Natural killer cell (primary cell): ENCODE measurements around the gene GOLGA8G. TPM values are rescaled to one million over a fixed set of nuclear protein-coding genes. Genes with fewer than 3 reads are reported as not detected.
"Not testable (repeated sequence)": the region's sequence is repeated elsewhere in the genome, so short reads cannot be mapped to it uniquely, and the experiment has no call there.

Experiments
- ATAC-seq, 3 donors: fragments of 150-1000 bp in 2 of 3; fragments of 200-7000 bp in 1 of 3; cut with Tn5 transposase; 1 replicate in 1 of 3; 2 replicates in 2 of 3; pipeline ENCODE4 v1.10.0; 2021; ENCODE audit warnings: mild to moderate bottlenecking in 2 of 3, moderate library complexity in 2 of 3
- DNase-seq, 2 donors: peaks; one replicate each; pipeline versions ENCODE4 v3.0.0 to v3.0.0-alpha.2; 2013 to 2021; ENCODE audit warnings: mixed read lengths in 1 of 2
- H3K27ac ChIP-seq: one replicate; pipeline ENCODE4 v1.5.1; 2013; ENCODE audit warnings: mild to moderate bottlenecking, low read length
- H3K27me3 ChIP-seq: one replicate; pipeline ENCODE4 v1.6.1; 2013; ENCODE audit warnings: low read length; ENCODE audit not compliant: control insufficient read depth, insufficient read depth
- H3K36me3 ChIP-seq: one replicate; pipeline ENCODE4 v1.6.1; 2013; ENCODE audit warnings: low read length; ENCODE audit not compliant: control insufficient read depth, insufficient read depth
- H3K4me1 ChIP-seq: one replicate; pipeline ENCODE4 v1.6.1; 2013; ENCODE audit warnings: low read length; ENCODE audit not compliant: control insufficient read depth, insufficient read depth
- H3K4me3 ChIP-seq: one replicate; pipeline ENCODE4 v1.5.1; 2013; ENCODE audit warnings: low read length
- H3K9me3 ChIP-seq: one replicate; pipeline ENCODE4 v1.6.1; 2013; ENCODE audit warnings: low read length; ENCODE audit not compliant: control insufficient read depth, insufficient read depth
- H3K27ac Mint-ChIP-seq, 2 donors: one replicate each; pipeline ENCODE4 v1.8.0; 2022; ENCODE audit warnings: mild to moderate bottlenecking in 2 of 2, mixed read lengths in 2 of 2, moderate library complexity in 1 of 2
- H3K27me3 Mint-ChIP-seq, 2 donors: one replicate each; pipeline ENCODE4 v1.8.0; 2022; ENCODE audit warnings: low read depth in 2 of 2, mixed read lengths in 2 of 2
- H3K36me3 Mint-ChIP-seq: one replicate; pipeline ENCODE4 v1.8.0; 2022; ENCODE audit warnings: mixed read lengths
- H3K4me1 Mint-ChIP-seq, 2 donors: one replicate each; pipeline ENCODE4 v1.8.0; 2022; ENCODE audit warnings: mixed read lengths in 2 of 2
- H3K4me3 Mint-ChIP-seq: one replicate; pipeline ENCODE4 v1.8.0; 2022; ENCODE audit warnings: mild to moderate bottlenecking, moderate library complexity, mixed read lengths
- H3K9me3 Mint-ChIP-seq, 2 donors: one replicate each; pipeline ENCODE4 v1.8.0; 2022; ENCODE audit warnings: mixed read lengths in 2 of 2
- WGBS: methylation state at CpG from one replicate; pipeline ENCODE4 v1.1.7; 2013; ENCODE audit warnings: missing lambda C conversion rate; ENCODE audit not compliant: insufficient coverage; 5-methylcytosine and 5-hydroxymethylcytosine counted together
- intact Hi-C: fragments of 100-400 bp; cut with micrococcal nuclease; formaldehyde crosslinking; loops from one replicate; pipeline ENCODE4 v1.14.2; 2022
- total RNA-seq, 4 donors: library from RNA; stranded (reverse); fragments of 120-200 nt in 1 of 4; gene quantifications; one replicate each; pipeline versions ENCODE4 v1.2.3 to v1.2.4, GENCODE V29; 2013 to 2022

The GOLGA8G gene, protein sequence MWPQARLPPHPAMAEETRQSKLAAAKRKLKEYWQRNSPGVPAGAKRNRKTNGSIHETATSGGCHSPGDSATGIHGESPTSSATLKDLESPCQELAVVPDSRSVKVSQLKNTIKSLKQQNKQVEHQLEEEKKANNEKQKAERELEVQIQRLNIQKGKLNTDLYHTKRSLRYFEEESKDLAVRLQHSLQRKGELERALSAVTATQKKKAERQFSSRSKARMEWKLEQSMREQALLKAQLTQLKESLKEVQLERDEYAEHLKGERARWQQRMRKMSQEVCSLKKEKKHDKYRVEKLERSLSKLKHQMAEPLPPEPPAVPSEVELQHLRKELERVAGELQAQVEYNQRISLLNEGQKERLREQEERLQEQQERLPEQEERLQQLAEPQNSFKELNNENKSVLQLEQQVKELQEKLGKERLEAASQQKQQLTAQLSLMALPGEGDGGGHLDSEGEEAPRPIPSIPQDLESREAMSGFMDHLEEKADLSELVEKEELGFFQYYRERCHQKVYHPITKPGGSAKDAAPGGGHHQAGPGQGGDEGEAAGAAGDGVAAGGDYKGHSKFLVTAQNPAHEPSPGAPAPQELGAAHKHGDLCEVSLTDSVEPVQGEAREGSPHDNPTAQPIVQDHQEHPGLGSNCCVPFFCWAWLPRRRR
- under 1 TPM in 2 of 3 donors, not detected in 1; 0.09 to 0.11 TPM for total RNA-seq
- not detected for total RNA-seq (2013)

DNA sequence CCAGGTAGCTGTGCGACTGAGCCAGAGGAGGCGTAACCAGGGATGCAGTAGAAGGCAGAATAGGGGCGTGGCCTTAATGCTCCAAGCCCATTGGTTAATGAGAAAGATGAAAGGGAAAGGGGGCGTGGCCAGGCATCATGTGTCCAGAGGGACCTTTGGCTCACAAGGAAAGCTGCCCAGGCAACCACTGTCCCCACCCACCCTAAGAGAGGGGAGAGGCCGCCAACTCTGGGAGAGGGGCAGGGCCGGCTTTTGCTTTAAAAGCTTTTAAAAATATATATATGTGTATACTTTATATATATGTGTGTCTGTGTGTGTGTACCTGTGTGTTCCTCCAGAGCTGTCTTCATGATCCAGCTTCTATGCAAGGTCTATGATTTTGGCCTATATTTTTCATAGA is at the start of gene GOLGA8G:
TSS of gene GOLGA8G (minus strand) at position 18 of the 400 bp plus-strand sequence. CDS start 62 bp downstream, outside the sequence.
- H3K9me3 ChIP-seq, H3K4me3 ChIP-seq, H3K36me3 ChIP-seq, H3K4me3 Mint-ChIP-seq, H3K27me3 ChIP-seq, intact Hi-C loops, H3K36me3 Mint-ChIP-seq, H3K4me1 ChIP-seq, H3K4me1 Mint-ChIP-seq, H3K27ac Mint-ChIP-seq, H3K9me3 Mint-ChIP-seq, ATAC-seq, H3K27me3 Mint-ChIP-seq, H3K27ac ChIP-seq: not testable (repeated sequence)
- DNase-seq = peak in 1 of 2 donors; percentile 0
- WGBS = no CpG with 5 or more reads among the region's 6 CpGs

DNA sequence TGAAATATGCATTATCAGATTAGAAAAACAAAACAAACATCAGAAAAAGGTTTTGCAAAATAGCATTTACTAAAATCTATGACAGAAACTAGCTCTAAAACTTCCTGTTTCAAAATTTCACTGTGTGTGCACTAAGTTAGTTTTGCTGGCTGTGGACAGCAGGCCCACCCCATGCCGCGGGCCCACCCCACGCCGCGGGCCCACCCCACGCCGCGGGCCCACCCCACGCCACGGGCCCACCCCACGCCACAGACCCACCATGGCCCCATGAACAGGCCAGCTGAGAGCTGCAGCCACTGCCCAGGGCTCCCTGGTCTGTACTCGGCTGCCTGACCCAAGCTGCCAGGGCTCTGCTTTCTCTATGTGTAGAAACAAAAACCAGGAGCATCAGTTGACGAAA is 40.6 kb upstream of the GOLGA8G start:
- DNase-seq, H3K27ac Mint-ChIP-seq, H3K9me3 Mint-ChIP-seq, H3K36me3 Mint-ChIP-seq, H3K4me3 ChIP-seq, H3K4me1 Mint-ChIP-seq, H3K9me3 ChIP-seq, intact Hi-C loops, H3K4me3 Mint-ChIP-seq, H3K36me3 ChIP-seq, ATAC-seq, H3K4me1 ChIP-seq, H3K27ac ChIP-seq, H3K27me3 Mint-ChIP-seq, H3K27me3 ChIP-seq: not testable (repeated sequence)
- no CpG with 5 or more reads among the region's 13 CpGs for WGBS

DNA sequence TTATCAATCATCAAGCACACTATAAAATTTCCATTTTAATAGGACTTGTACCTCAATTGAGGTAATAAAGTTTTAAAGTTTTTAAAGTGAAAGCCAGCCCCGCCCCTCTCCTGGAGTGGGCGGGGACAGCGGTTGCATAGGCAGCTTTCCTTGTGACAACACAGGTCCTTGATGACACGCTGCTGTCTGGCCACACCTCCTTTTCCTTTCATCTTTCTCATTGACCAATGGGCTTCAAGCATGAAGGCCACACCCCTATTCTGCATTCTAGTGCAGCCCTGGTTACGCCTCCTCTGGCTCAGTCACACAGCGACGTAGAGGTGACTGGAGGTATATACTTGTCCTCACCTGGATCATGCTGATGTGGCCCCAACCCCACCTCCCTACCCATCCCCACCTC is 20.5 kb upstream of the GOLGA8G start, which contains the start of gene GOLGA6L25:
TSS of gene GOLGA6L25 (plus strand) at position 301 of the 400 bp plus-strand sequence. CDS start at position 362, 61 bp downstream.
- H3K27me3 Mint-ChIP-seq, H3K4me1 ChIP-seq, H3K4me1 Mint-ChIP-seq, DNase-seq, H3K36me3 Mint-ChIP-seq, H3K9me3 Mint-ChIP-seq, H3K9me3 ChIP-seq, intact Hi-C loops, H3K27ac ChIP-seq, ATAC-seq, H3K4me3 ChIP-seq, H3K36me3 ChIP-seq, H3K4me3 Mint-ChIP-seq, H3K27ac Mint-ChIP-seq, H3K27me3 ChIP-seq: not testable (repeated sequence)
- WGBS = no CpG with 5 or more reads among the region's 7 CpGs

DNA sequence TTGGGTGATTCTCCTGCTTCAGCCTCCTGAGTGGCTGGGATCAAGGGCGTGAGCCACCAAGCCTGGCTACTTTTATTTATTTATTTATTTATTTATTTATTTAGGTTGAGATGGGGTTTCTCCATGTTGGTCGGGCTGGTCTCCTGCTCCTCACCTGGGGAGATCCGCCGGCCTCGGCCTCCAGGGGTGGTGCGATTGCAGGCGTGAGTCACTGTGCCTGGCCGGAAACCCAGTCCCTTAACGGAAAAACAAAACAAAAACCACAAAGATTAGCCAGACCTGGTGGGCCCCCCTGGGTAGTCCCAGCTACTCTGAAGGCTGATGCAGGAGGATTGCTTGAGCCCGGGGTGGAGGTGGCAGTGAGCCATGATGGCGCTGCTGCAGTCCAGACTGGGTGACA is 17.6 kb downstream of the GOLGA8G start:
- H3K27ac Mint-ChIP-seq, H3K4me3 ChIP-seq, intact Hi-C loops, H3K9me3 ChIP-seq, H3K4me3 Mint-ChIP-seq, H3K36me3 ChIP-seq, ATAC-seq, H3K27ac ChIP-seq, H3K36me3 Mint-ChIP-seq, H3K4me1 ChIP-seq, H3K27me3 Mint-ChIP-seq, H3K27me3 ChIP-seq, H3K9me3 Mint-ChIP-seq, DNase-seq, H3K4me1 Mint-ChIP-seq: not testable (repeated sequence)
- no CpG with 5 or more reads among the region's 11 CpGs for WGBS

DNA sequence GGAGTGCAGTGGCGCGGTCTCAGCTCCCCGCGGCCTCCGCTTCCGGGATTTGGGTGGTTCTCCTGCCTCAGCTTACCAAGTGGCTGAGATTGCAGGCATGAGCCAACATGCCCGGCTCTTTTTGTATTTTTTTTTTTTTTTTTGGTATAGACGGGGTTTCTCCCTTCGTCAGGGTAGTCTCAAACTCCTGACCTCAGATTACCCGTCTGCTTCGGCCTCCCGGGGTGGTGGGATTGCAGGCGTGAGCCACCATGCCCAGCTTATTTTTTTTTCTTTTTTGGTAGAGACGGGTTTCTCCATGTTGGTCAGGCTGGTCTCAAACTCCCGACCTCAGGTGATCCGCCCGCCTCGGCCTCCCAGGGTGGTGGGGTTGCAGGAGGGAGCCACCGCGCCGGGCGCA is 18.6 kb downstream of the GOLGA8G start:
- H3K36me3 ChIP-seq, H3K27ac Mint-ChIP-seq, H3K36me3 Mint-ChIP-seq, H3K4me3 ChIP-seq, H3K9me3 ChIP-seq, H3K9me3 Mint-ChIP-seq, ATAC-seq, DNase-seq, H3K4me1 ChIP-seq, H3K27me3 Mint-ChIP-seq, H3K4me1 Mint-ChIP-seq, intact Hi-C loops, H3K27ac ChIP-seq, H3K4me3 Mint-ChIP-seq, H3K27me3 ChIP-seq: not testable (repeated sequence)
- WGBS = 50% methylated on average over 1 of the region's 22 CpGs

DNA sequence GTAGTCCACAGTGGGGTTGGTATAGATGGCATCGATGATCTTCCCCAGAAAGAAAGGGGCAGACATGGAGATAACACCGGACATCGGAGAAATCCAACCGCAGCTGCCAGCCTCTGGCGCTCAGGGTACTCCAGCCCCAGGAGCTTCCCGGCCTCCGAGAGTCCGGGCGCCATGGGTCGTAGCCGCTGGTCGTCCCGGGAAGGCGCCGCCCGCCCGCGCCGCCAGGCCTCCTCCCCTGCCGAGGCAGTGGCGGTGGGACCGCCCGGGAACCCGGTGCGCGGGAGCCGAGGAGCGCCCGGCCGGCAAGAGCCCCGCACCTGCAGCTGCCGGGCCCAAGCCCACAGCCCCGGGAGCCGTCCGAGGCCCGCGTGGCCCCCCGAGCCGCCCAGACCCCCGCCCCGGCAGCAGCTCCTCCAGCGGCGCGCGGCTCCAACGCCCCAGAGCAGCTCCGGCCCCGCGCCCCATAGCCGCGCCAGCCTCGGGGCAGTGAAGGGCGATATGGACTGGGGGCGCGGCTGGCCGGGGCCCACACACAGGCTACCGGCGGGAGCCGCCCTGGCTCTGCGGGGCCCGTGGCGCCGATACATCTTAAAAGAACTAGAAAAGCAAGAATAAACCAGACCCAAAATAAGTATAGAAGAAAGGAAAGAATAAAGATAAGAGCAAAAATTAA is 24.4 kb downstream of the GOLGA8G start:
- H3K27ac Mint-ChIP-seq, H3K9me3 ChIP-seq, H3K9me3 Mint-ChIP-seq, H3K4me3 Mint-ChIP-seq, H3K36me3 ChIP-seq, H3K4me1 Mint-ChIP-seq, H3K4me1 ChIP-seq, H3K27me3 Mint-ChIP-seq, H3K4me3 ChIP-seq, H3K27me3 ChIP-seq, H3K27ac ChIP-seq, H3K36me3 Mint-ChIP-seq, DNase-seq, intact Hi-C loops, ATAC-seq: not testable (repeated sequence)
- 6% methylated on average over 14 of the region's 63 CpGs for WGBS

DNA sequence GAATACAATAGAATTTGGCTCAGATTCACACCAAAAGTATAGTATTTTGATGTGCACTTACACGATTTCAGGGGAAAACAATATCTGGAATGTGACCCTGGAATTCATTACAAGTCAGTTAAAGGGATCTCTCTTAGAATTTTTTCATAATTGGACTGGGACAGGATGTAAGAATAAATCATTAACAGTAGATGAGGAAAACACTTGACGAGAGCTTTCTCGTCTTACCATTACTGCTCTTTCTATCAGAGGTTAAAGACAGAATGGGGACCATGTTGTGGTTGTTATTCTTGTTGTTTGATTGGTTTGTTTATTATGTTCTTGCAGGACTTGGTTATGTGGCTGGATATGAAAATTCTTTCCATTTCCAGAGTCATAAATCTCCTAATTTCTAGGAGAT is 51.4 kb downstream of the GOLGA8G start:
- H3K27me3 ChIP-seq, H3K4me3 Mint-ChIP-seq, H3K27ac ChIP-seq, H3K36me3 Mint-ChIP-seq, H3K27ac Mint-ChIP-seq, H3K4me1 Mint-ChIP-seq, intact Hi-C loops, H3K4me3 ChIP-seq, H3K4me1 ChIP-seq, ATAC-seq, DNase-seq, H3K9me3 ChIP-seq, H3K27me3 Mint-ChIP-seq, H3K9me3 Mint-ChIP-seq, H3K36me3 ChIP-seq: not testable (repeated sequence)
- WGBS = no CpG with 5 or more reads among the region's 3 CpGs
